Panc1 (cell line): ENCODE measurements around the gene TMPRSS5.

Source experiments
- POLR2AphosphoS5 ChIP-seq: IDR thresholded peaks from 2 replicates; pipeline ENCODE4 v1.6.1; 2012; ENCODE audit warnings: mild to moderate bottlenecking, low read depth, low read length, moderate library complexity
- SIN3A ChIP-seq: IDR thresholded peaks from 2 replicates; pipeline ENCODE4 v1.6.1; 2012; ENCODE audit warnings: low read depth, mild to moderate bottlenecking, low read length, moderate library complexity, borderline replicate concordance; ENCODE audit not compliant: insufficient read depth
- TCF7L2 ChIP-seq: IDR thresholded peaks from 2 replicates; pipeline ENCODE4 v1.6.1; 2011; ENCODE audit warnings: mild to moderate bottlenecking, low read depth, low read length, inconsistent platforms
- TF ChIP-seq, protein P1 (sequence below), 2 experiments: IDR thresholded peaks; 2 replicates each; pipeline ENCODE4 v1.6.1; 2011 to 2012; ENCODE audit warnings: low read depth in 2 of 2, control low read depth in 1 of 2, low read length in 1 of 2, mild to moderate bottlenecking in 1 of 2, moderate library complexity in 1 of 2; ENCODE audit not compliant: insufficient read depth in 1 of 2
- TF ChIP-seq, protein P2 (sequence below): fragments of 450-650 bp; IDR thresholded peaks from 2 replicates; pipeline ENCODE4 v1.5.1; 2017; ENCODE audit warnings: mild to moderate bottlenecking

DNA sequence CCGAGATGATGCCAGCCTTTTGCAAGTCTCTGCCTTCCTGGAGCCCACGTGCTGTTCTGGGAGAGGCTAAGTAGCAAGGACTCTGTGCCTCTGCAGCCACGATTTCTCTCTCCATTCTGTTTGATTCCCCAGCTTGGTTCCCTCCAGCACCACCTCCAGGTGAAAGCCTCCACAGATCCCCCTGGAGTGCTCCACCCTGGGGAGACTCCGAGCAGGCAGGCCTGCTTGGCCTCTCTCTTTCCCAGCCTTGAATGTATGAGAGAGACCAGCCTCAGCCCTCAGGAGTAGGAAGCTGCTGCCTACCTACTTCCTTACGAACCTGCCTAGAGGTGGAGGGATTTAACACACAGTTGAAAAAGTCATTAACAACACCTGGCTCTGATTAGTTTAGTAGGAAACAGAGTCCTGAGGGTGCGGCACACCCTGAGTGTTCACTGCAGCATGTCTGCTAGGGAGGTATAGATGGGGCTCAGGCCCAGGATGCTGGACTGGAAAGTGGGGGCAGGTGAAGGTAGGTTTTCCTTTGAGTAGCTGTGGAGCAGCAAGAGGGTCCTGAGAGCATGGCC, 22.5 kb downstream of the TMPRSS5 start:
- TF ChIP-seq, protein P1, sequence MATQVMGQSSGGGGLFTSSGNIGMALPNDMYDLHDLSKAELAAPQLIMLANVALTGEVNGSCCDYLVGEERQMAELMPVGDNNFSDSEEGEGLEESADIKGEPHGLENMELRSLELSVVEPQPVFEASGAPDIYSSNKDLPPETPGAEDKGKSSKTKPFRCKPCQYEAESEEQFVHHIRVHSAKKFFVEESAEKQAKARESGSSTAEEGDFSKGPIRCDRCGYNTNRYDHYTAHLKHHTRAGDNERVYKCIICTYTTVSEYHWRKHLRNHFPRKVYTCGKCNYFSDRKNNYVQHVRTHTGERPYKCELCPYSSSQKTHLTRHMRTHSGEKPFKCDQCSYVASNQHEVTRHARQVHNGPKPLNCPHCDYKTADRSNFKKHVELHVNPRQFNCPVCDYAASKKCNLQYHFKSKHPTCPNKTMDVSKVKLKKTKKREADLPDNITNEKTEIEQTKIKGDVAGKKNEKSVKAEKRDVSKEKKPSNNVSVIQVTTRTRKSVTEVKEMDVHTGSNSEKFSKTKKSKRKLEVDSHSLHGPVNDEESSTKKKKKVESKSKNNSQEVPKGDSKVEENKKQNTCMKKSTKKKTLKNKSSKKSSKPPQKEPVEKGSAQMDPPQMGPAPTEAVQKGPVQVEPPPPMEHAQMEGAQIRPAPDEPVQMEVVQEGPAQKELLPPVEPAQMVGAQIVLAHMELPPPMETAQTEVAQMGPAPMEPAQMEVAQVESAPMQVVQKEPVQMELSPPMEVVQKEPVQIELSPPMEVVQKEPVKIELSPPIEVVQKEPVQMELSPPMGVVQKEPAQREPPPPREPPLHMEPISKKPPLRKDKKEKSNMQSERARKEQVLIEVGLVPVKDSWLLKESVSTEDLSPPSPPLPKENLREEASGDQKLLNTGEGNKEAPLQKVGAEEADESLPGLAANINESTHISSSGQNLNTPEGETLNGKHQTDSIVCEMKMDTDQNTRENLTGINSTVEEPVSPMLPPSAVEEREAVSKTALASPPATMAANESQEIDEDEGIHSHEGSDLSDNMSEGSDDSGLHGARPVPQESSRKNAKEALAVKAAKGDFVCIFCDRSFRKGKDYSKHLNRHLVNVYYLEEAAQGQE (IDR thresholded peaks at IDR 0.05; ENCODE audit: insufficient read depth in 1 of 2, low read depth in 2 of 2, low read length in 1 of 2): no peak
- TF ChIP-seq, protein P2, sequence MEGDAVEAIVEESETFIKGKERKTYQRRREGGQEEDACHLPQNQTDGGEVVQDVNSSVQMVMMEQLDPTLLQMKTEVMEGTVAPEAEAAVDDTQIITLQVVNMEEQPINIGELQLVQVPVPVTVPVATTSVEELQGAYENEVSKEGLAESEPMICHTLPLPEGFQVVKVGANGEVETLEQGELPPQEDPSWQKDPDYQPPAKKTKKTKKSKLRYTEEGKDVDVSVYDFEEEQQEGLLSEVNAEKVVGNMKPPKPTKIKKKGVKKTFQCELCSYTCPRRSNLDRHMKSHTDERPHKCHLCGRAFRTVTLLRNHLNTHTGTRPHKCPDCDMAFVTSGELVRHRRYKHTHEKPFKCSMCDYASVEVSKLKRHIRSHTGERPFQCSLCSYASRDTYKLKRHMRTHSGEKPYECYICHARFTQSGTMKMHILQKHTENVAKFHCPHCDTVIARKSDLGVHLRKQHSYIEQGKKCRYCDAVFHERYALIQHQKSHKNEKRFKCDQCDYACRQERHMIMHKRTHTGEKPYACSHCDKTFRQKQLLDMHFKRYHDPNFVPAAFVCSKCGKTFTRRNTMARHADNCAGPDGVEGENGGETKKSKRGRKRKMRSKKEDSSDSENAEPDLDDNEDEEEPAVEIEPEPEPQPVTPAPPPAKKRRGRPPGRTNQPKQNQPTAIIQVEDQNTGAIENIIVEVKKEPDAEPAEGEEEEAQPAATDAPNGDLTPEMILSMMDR: no peak
- TF ChIP-seq SIN3A (no peak), POLR2AphosphoS5 (no peak), TCF7L2 (no peak)
